IPS-18c (cell line): Measurements from ENCODE around the gene PFKP.

Experiments used
- H3K4me3 ChIP-seq: 2 replicates; pipeline ENCODE4 v1.7.0; 2013; ENCODE audit warnings: low read depth, mild to moderate bottlenecking, low read length, moderate library complexity; ENCODE audit not compliant: insufficient read depth
- H3K9me3 ChIP-seq: one replicate; pipeline ENCODE4 v1.6.1; 2013; ENCODE audit warnings: mild to moderate bottlenecking, low read length, moderate library complexity; ENCODE audit not compliant: control insufficient read depth, insufficient read depth

PFKP gene

DNA sequence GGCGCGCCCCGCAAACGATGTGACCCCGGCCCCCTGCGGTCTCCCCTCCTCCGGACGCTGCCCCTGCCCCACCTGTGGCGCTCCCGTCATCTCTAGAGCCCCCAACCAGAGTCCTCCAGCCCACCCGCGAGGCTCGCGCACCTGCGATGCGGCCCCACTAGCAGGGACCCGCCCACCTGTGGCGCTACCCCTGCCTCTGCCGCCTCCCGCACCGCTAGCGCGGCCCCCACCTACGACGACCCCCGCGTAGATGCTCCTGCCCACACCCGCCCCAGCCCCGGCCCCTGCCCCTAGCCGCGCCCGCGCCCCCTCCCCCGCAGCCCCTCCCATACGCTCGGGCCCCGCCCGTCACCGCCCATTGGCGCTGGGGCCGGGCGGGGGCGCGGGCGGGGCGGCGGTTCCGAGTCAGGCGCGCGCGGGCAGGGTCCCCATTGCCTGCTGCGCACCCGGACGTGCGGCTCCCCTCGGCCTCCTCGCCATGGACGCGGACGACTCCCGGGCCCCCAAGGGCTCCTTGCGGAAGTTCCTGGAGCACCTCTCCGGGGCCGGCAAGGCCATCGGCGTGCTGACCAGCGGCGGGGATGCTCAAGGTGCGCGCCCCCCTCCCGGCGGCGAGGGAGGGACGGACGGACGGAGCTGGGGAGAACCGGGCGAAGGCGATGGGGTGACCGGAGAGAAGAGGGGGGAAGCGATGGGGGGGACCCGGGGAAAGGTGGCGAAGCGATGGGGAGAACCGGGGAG lies at the start of gene PFKP:
PFKP (plus strand) TSS at position 431 of the 741 bp plus-strand sequence; CDS start at position 479, 48 bp downstream.
- Histone ChIP-seq H3K9me3 (no peaks in the 10 kb centered on the region), H3K4me3 (peak within 1 kb of the TSS; percentile 84)

GRCh38 chr10:3018247-3018646 lies 49.1 kb upstream of the PFKP start:
- H3K4me3 ChIP-seq, result no peak overlapping the region
- no peaks in the 10 kb centered on the region for H3K9me3 ChIP-seq

DNA sequence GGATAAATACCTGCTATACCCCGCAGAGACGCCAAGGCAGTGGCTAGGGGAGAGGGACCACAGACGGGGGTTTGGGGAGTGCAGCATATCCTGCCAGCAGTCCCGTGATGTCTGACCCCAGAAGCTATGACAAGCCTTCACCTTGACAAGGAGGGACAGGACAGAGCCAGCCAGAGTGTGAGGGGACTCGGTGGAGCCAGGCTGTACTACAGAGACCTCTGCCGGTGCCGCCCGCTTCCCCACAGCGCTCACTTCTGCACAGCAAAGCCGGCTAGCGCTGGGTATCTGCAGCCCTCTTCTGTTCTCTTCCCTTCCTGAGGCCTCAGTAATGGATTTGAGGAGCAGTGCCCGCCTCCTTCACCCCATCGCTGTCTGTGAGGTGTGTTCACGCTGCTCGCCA lies 47.0 kb upstream of the PFKP start:
- no peak overlapping the region for H3K4me3 ChIP-seq
- peaks cover 6% of the 10 kb centered on the region for H3K9me3 ChIP-seq

GRCh38 chr10:3020881-3021280 lies 46.5 kb upstream of the PFKP start:
- Histone ChIP-seq H3K9me3 (peaks cover 6% of the 10 kb centered on the region), H3K4me3 (no peak overlapping the region)

DNA sequence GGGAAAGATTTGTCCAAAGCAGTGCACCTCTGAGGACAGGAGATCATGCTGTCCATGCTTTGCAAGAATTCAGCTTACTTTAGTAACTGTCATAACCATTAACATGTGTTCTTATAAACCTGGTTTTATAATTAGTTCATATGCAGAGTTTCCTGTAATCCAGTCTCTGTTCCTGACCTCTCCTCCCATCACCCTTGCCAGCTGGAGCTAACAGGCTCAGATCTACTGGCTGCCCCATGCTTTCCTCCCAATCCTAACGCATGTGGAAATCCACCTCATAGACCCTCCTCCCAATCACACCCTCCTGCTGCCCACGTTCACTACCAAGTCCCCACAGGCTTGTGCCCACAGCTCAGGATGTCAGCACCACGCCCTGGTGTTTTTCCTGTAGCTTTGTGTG lies 45.3 kb upstream of the PFKP start:
- Histone ChIP-seq H3K4me3 (no peak overlapping the region), H3K9me3 (peaks cover 6% of the 10 kb centered on the region)

DNA sequence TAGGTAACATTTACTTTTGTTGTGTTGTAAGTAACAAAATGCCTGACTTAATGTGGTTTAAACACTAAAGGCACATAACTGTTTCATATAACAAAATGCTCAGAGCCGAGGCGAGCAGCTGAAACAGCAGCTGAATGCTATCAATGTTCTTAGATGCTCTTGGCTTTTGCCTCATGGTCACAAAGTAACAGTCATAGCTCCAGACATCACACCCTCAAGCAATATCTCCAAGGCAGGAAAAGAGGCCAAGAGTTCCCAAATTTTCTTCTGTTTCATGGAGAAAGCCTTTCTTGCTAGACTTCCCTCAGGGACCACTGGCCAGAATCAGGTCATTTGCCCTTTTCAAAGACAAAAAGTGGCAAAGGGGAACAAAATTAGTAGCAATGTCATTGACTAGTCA lies 43.5 kb upstream of the PFKP start:
- peaks cover 6% of the 10 kb centered on the region for H3K9me3 ChIP-seq

DNA sequence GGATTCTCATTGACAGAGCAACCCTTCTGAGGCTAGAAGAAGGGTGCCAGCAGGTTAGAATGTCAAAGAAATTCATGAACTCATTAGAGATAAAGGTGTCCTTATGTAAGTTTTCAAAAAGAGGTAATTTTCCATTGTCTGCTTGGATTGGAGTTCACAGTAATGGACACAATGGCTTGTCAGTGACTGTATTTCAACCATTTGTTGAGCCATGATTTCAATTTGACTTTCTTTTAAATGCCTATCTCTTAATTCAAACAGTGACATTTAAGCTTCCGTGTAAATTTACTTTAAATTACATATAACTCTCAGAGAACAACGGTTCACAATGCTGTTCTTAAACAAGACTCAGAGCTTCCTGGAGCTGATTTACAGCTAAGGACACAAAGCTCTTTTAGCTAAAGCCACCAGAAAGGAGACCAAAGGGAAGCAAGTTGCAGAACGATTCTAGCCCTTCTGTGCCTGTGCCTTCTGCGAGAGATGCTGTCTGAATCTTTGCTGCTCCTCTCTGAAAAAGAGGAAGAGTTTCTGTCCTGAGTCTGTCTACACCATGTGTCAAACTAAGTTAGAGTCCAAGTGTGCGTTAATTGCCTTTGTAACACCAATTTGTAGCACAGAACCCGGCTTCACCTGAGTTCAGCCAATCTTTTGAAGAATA lies 42.2 kb upstream of the PFKP start:
- no peak overlapping the region for H3K4me3 ChIP-seq

More for the DNA sequence above, 43.5 kb upstream of the PFKP start:
- H3K4me3 ChIP-seq, result no peak overlapping the region

DNA sequence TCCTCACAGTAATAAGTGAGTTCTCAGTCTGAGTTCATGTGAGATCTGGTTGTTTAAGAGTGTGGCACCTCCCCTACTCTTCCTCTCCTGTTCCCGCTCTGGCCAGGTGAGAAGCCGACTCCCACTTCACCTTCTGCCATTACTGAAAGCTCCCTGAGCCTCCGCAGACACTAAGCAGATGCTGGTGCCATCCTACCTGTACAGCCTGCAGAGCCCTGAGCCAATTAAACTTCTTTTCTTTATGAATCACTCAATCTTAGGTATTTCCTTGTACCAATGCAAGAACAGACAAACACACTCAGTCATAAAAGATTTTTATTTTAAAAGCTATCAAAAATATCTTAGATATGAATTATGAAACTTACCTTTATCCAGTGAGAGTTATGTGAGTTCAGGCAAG lies 39.5 kb upstream of the PFKP start:
- peaks cover 6% of the 10 kb centered on the region for H3K9me3 ChIP-seq
- no peak overlapping the region for H3K4me3 ChIP-seq

More for the DNA sequence above, 42.2 kb upstream of the PFKP start:
- H3K9me3 ChIP-seq, result peaks cover 6% of the 10 kb centered on the region

DNA sequence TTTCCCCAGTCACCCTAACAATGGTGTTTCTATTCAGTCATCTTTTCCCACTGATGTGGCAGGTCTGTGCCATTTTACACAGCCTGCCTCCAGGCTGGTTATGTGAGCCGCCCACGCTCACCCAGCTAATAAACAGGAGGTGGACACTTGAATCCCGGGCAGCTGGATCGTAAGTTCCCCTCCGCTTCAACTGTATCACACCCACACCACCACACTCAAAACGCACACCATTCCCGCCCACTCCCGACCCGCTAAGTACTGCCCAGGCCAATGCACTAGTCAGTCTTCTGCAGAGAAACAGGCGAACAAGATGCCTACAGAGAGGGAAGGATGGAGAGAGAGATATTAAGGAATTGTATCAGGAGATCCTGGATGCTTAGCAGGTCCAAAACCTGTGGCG lies 38.9 kb upstream of the PFKP start:
- peaks cover 6% of the 10 kb centered on the region for H3K9me3 ChIP-seq
- H3K4me3 ChIP-seq, result no peak overlapping the region

- H3K9me3 ChIP-seq, result no peaks in the 10 kb centered on the region
- no peak overlapping the region for H3K4me3 ChIP-seq
These were observed 36.6 kb upstream of the PFKP start for GRCh38 chr10:3030765-3031164.

- Histone ChIP-seq H3K9me3 (no peaks in the 10 kb centered on the region), H3K4me3 (no peak overlapping the region)
These were observed 35.9 kb upstream of the PFKP start for GRCh38 chr10:3031490-3031889.

DNA sequence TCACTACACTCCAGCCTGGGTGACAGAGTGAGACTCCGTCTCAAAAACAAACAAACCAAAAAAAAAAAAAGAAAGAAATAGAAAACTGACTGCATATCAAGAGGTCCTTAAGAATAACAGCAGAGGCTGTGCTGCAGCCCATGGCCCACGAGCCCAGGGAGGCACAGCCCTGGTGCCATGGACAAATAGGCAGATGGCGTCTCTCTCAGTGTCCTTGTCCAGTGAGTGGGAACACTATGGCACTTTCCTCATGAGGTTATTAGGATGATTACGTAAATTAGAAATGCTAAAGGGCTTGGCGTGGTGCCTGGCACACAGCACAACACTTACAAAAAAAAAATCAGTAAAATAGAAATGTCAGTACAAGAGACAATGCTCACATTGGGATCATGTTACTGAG lies 33.4 kb upstream of the PFKP start:
- Histone ChIP-seq H3K9me3 (peaks cover 5% of the 10 kb centered on the region), H3K4me3 (no peak overlapping the region)

DNA sequence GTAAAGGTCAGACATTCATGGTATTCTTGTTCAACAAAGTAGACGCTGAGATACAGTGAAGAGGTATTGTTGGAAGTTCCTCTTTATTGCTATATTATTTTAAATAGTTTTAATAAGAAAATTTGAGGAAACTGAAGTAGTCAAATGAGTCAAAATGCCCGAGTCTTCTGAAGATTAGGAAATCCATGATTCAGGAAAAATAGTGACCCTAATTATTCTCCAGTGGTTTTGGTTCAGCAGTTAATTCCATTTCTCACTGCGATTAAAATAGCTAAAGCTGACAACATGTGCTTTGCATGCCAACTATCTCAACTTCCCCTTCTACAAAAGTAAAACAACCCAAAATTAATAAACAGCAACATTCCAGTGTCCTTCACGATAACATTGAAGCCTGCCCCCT lies 32.7 kb upstream of the PFKP start:
- H3K4me3 ChIP-seq, result no peak overlapping the region

DNA sequence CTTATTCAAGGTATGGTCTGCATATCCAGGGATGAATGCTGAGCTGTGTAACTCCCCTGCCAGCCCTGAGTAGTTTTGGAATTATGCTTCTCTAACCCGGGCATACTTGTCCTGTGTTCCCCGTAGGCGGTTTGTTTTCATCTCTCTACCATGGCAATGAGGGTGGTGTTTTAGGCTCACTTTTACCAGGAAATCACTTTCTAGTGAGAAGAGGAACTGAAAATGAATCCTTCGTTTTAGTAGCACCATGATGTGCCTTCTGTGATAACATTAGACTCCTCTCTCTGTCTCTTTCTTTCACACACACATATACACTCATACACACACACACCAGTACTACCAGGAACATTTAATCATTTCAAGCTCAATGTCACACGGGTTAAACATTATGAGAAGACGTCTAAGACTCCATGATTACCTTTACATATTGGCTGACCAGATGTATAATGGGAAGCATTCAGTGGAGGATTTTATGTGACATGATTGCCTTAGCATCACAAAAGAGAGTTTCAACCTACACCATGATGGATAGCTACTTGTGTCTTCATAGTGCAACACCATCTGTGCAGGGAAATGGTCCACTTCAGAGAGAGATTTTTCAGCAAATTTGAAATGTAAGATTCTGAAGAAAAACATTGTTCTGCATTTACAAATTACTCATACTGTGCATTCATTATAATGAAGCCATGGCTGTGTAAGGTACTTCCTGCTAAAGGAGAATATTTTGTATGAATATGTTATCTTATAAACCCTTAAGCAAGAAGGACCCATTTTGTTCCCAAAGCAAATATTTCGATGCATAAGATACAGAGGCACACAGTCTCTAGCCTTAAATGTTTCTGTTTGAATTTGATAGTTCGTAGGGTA lies 31.0 kb upstream of the PFKP start:
- Histone ChIP-seq H3K4me3 (no peak overlapping the region), H3K9me3 (peaks cover 5% of the 10 kb centered on the region)

More for the DNA sequence above, 32.7 kb upstream of the PFKP start:
- H3K9me3 ChIP-seq, result peaks cover 5% of the 10 kb centered on the region

DNA sequence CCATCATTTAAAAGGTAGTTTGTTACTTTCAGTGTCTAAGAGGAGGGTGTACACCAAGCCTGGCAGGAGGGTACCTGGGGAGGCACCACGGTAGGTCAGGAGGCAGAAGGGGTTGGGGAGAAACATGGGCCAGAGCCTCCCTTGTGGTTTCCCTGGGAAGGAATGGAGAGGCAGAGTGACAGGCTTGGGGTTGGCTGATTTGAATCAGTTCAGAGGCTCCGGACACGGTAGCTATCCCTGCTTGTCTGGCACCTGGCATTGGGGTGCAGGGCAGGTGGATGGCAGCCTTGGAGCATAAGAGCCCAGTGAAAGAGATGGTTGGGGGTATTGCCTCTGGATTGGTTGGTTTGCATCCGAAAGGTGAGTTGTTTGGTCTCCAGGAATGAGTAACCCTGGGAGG lies 30.2 kb upstream of the PFKP start:
- Histone ChIP-seq H3K4me3 (no peak overlapping the region), H3K9me3 (peaks cover 5% of the 10 kb centered on the region)

DNA sequence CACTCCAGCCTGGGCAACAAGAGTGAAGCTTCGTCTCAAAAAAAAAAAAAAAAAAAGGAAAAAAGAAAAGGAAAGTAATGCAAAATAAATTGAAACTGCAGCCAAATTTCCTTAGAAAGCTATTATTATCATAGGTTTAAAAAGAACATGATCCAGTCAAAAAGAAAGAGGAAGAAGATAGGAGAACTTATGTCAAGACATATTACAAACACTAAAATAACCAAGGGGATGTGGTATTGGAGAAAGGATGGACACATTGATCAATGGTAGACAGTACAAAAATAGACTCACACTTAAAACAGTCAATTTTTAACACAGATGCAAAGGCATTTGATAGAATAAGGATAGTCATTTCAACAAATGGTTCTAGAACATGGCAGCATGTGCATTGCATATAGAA lies 27.3 kb upstream of the PFKP start:
- Histone ChIP-seq H3K4me3 (no peak overlapping the region), H3K9me3 (peaks cover 5% of the 10 kb centered on the region)

GRCh38 chr10:3042589-3042988 lies 24.8 kb upstream of the PFKP start:
- peaks cover 2% of the 10 kb centered on the region for H3K9me3 ChIP-seq
- H3K4me3 ChIP-seq, result no peak overlapping the region
